ENCODE results near the gene C9orf152. TPM values are rescaled to one million over a fixed set of nuclear protein-coding genes. Genes with fewer than 3 reads are reported as not detected.

Gene C9orf152
- total RNA-seq, 2 donors from 2014 or later: 72.6 to 80.1 TPM

GRCh38 chr9:110214586-110215355 is 6.8 kb upstream of the C9orf152 start:
- no peak for TF ChIP-seq CTCF (IDR thresholded peaks at IDR 0.05)
- Histone ChIP-seq H3K4me1 (peaks cover 8% of the 10 kb centered on the region), H3K36me3 (no peaks in the 10 kb centered on the region), H3K27ac (no peak overlapping the region), H3K4me3 (no peak overlapping the region), H3K27me3 (no peaks in the 10 kb centered on the region), H3K9ac (ENCODE audit: low read depth in 2 of 2, low read length in 2 of 2) (peak overlapping the region in 1 of 2 donors; percentile 30), H3K9me3 (no peaks in the 10 kb centered on the region)
- intact Hi-C loops (cut with DNase I): no loop called here
- DNase-seq: peak; percentile 59

- intact Hi-C loops (cut with DNase I): no loop called here
- Histone ChIP-seq H3K9ac (ENCODE audit: low read depth in 2 of 2, low read length in 2 of 2) (peak overlapping the region in 1 of 2 donors; percentile 30), H3K27me3 (no peaks in the 10 kb centered on the region), H3K9me3 (no peaks in the 10 kb centered on the region), H3K4me3 (no peak overlapping the region), H3K27ac (peak overlapping the region; percentile 34), H3K4me1 (peaks cover 8% of the 10 kb centered on the region), H3K36me3 (no peaks in the 10 kb centered on the region)
- peak; percentile 58 for DNase-seq
- TF ChIP-seq CTCF (IDR thresholded peaks at IDR 0.05): no peak
These were observed 6.1 kb upstream of the C9orf152 start for GRCh38 chr9:110214090-110214489.

- Histone ChIP-seq H3K27ac (peak overlapping the region; percentile 34), H3K36me3 (no peaks in the 10 kb centered on the region)
These were observed 5.6 kb upstream of the C9orf152 start for GRCh38 chr9:110213413-110214044.

GRCh38 chr9:110207071-110207641 is 803 bp downstream of the C9orf152 start:
- H3K4me3 ChIP-seq: peak overlapping the region; percentile 40
- intact Hi-C loops (cut with DNase I): no loop called here

More at GRCh38 chr9:110213413-110214044, 5.6 kb upstream of the C9orf152 start:
- peak; percentile 57 for DNase-seq
- Histone ChIP-seq H3K9me3 (no peaks in the 10 kb centered on the region), H3K9ac (ENCODE audit: low read depth in 2 of 2, low read length in 2 of 2) (peak overlapping the region in 1 of 2 donors; percentile 30), H3K27me3 (no peaks in the 10 kb centered on the region), H3K4me3 (no peak overlapping the region), H3K4me1 (peaks cover 8% of the 10 kb centered on the region)
- no peak for TF ChIP-seq CTCF (IDR thresholded peaks at IDR 0.05)
- intact Hi-C loops (cut with DNase I): no loop called here

More at GRCh38 chr9:110207071-110207641, 803 bp downstream of the C9orf152 start:
- no peaks in the 10 kb centered on the region for H3K9me3 ChIP-seq
- H3K27me3 ChIP-seq: no peaks in the 10 kb centered on the region
- DNase-seq: peak; percentile 91
- peak overlapping the region; percentile 86 for H3K27ac ChIP-seq
- H3K4me1 ChIP-seq: no peaks in the 10 kb centered on the region
- TF ChIP-seq CTCF (IDR thresholded peaks at IDR 0.05): no peak
- peak overlapping the region; percentile 68 to 80 for H3K9ac ChIP-seq (ENCODE audit: low read depth in 2 of 2, low read length in 2 of 2)
- no peaks in the 10 kb centered on the region for H3K36me3 ChIP-seq
